Activated CD8-positive, alpha-beta memory T cell treated with anti-CD3 and anti-CD28 coated beads, Interleukin-2, amount 10 ng/mL, durations not matched to agents 7 days and 5 days (primary cell): ENCODE data around the gene AUTS2. TPM values are rescaled to one million over a fixed set of nuclear protein-coding genes. Genes with fewer than 3 reads are reported as not detected.

ENCODE experiments used
- ATAC-seq: fragments of 150-1000 bp; cut with Tn5 transposase; one replicate; pipeline ENCODE4 v1.10.0; 2021; ENCODE audit warnings: moderate library complexity
- CTCF ChIA-PET: fragments of 350-600 bp; sonication (Branson Sonifier 250); formaldehyde crosslinking; loops from one replicate; lab custom pipeline; 2021; ENCODE audit warnings: antibody characterized with exemption; lab: Charles Lee
- DNase-seq: peaks from one replicate; pipeline ENCODE4 v3.0.0-alpha.2; 2020
- H3K27ac Mint-ChIP-seq: one replicate; pipeline ENCODE4 v1.8.0; 2021; ENCODE audit warnings: mild to moderate bottlenecking, mixed read lengths
- H3K27me3 Mint-ChIP-seq: one replicate; pipeline ENCODE4 v1.8.0; 2021; ENCODE audit warnings: mixed read lengths
- H3K36me3 Mint-ChIP-seq: one replicate; pipeline ENCODE4 v1.8.0; 2021; ENCODE audit warnings: mild to moderate bottlenecking, mixed read lengths
- H3K4me1 Mint-ChIP-seq: one replicate; pipeline ENCODE4 v1.8.0; 2021; ENCODE audit warnings: mixed read lengths
- H3K4me3 Mint-ChIP-seq: one replicate; pipeline ENCODE4 v1.8.0; 2021; ENCODE audit warnings: mild to moderate bottlenecking, moderate library complexity, mixed read lengths
- H3K9me3 Mint-ChIP-seq: one replicate; pipeline ENCODE4 v1.8.0; 2022; ENCODE audit warnings: low read depth, mixed read lengths
- total RNA-seq, 2 experiments: library from RNA; stranded (reverse); gene quantifications; one replicate each; pipeline ENCODE4 v1.2.3, GENCODE V29; 2021

Gene AUTS2
- total RNA-seq, 2 experiments from 2014 or later, result 9.5 to 24.4 TPM

GRCh38 chr7:70132852-70133690 is 534.8 kb downstream of the AUTS2 start:
- no peaks in the 10 kb centered on the region for H3K4me1 Mint-ChIP-seq
- no peak overlapping the region for H3K4me3 Mint-ChIP-seq
- no peak for ATAC-seq
- H3K36me3 Mint-ChIP-seq, result no peaks in the 10 kb centered on the region
- no peak overlapping the region for H3K27ac Mint-ChIP-seq
- no peaks in the 10 kb centered on the region for H3K9me3 Mint-ChIP-seq
- CTCF ChIA-PET, result no interaction called here
- peaks cover 9% of the 10 kb centered on the region for H3K27me3 Mint-ChIP-seq
- no peak for DNase-seq

- no peak overlapping the region for H3K27ac Mint-ChIP-seq
- ATAC-seq (no peak), DNase-seq (no peak)
- H3K4me1 Mint-ChIP-seq, result no peaks in the 10 kb centered on the region
- no peak overlapping the region for H3K4me3 Mint-ChIP-seq
- no peaks in the 10 kb centered on the region for H3K36me3 Mint-ChIP-seq
- H3K9me3 Mint-ChIP-seq, result no peaks in the 10 kb centered on the region
- CTCF ChIA-PET, result no interaction called here
- H3K27me3 Mint-ChIP-seq, result peaks cover 12% of the 10 kb centered on the region
Measured at GRCh38 chr7:70134029-70134770, 535.9 kb downstream of the AUTS2 start.

DNA sequence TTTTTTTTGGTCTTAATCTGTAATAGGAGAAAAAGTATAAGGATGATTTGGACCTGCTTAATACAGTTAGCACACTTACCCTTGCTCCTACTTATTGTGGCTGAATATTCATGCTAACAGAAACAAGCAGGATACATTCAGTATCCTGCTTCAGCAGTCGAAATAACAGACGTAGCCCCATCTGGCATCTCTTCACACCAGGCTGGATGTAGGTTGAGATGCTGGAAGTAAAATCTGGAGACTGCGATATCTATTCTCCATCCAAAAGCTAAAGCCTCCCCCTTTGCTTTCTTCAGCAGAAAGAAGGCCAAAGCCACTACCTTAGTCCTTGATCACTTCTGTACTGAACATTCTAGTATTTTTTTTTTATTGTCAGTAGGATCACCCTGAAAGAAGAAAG is 537.4 kb downstream of the AUTS2 start:
- no peak overlapping the region for H3K4me3 Mint-ChIP-seq
- ATAC-seq (no peak), DNase-seq (no peak)
- peaks cover 12% of the 10 kb centered on the region for H3K27me3 Mint-ChIP-seq
- H3K9me3 Mint-ChIP-seq, result no peaks in the 10 kb centered on the region
- H3K4me1 Mint-ChIP-seq, result no peaks in the 10 kb centered on the region
- CTCF ChIA-PET, result no interaction called here
- H3K36me3 Mint-ChIP-seq, result no peaks in the 10 kb centered on the region
- no peak overlapping the region for H3K27ac Mint-ChIP-seq

DNA sequence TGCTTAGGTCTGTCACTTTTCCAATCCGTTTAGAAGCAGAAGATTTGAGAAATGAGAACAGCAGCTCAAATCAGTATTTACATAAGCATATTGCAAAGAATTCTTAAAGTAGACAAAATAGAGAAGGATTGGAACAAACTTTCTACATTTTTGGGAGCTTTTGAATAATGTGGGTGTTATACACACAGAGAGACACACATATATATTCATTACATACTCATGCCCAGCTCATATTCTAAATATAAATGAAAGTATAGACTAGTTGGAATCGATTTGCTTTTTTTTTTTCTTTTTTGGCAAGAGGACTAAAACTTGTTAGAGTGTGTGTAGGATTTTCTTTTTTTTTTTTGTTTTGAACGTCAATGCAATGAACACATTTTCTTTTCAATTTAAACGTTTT is 538.9 kb downstream of the AUTS2 start:
- ATAC-seq, result no peak
- no peak overlapping the region for H3K27ac Mint-ChIP-seq
- DNase-seq, result no peak
- H3K4me1 Mint-ChIP-seq, result no peaks in the 10 kb centered on the region
- no peaks in the 10 kb centered on the region for H3K9me3 Mint-ChIP-seq
- H3K36me3 Mint-ChIP-seq, result no peaks in the 10 kb centered on the region
- CTCF ChIA-PET, result no interaction called here
- peaks cover 12% of the 10 kb centered on the region for H3K27me3 Mint-ChIP-seq
- no peak overlapping the region for H3K4me3 Mint-ChIP-seq

GRCh38 chr7:70142247-70142932 is 544.1 kb downstream of the AUTS2 start:
- no peak for ATAC-seq
- Mint-ChIP-seq H3K27ac (no peak overlapping the region), H3K36me3 (no peaks in the 10 kb centered on the region), H3K9me3 (no peaks in the 10 kb centered on the region), H3K4me1 (no peaks in the 10 kb centered on the region), H3K4me3 (no peak overlapping the region), H3K27me3 (peaks cover 10% of the 10 kb centered on the region)
- CTCF ChIA-PET, result no interaction called here
- no peak for DNase-seq

DNA sequence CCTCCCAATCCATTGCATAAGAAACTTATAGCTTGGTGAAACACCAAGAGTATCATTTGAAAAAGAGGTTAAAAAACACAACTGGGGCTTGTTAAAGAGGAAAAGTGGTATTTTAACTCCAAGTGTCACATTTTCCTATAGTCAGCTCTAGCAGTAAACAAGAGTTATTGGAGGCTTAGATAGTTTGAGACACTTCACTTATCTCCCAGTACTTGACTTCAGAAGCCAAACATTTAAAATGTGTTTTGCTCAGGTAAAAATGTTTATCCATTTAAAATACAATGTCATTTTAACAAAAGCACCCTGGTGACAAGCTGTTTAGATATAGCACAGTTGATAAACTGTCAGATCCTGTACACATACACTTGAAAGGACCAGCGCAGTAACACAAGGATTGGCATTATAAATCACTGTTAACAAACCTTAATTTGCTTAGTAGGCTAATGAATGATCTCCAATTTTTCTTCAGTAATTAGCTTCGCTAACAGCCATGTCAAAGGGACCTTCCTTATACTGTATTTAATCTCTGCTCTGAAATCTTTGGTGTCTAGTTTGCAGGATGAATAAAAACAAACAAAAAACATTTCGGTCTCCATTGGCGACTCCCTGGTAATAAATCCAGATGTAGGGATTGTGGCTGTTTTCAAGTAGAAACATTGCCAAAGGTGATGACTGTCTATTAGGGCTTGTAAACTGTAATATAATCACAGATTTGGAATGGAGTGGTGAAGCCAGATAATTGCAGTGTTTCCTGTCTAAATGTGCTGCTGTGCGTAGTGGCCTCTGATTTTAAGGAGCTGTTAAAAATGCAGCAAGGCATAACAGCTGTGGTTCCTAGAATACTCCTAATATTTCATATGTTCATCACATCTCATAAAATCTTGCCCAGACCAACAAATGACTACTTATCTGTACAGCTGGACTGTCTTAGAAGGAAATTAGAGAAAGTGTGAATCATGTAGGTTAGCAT is 545.1 kb downstream of the AUTS2 start:
- CTCF ChIA-PET, result no interaction called here
- no peak overlapping the region for H3K4me3 Mint-ChIP-seq
- H3K27ac Mint-ChIP-seq, result no peak overlapping the region
- peaks cover 13% of the 10 kb centered on the region for H3K27me3 Mint-ChIP-seq
- H3K4me1 Mint-ChIP-seq, result no peaks in the 10 kb centered on the region
- DNase-seq, result no peak
- no peaks in the 10 kb centered on the region for H3K36me3 Mint-ChIP-seq
- ATAC-seq, result no peak
- no peaks in the 10 kb centered on the region for H3K9me3 Mint-ChIP-seq

- no peaks in the 10 kb centered on the region for H3K9me3 Mint-ChIP-seq
- H3K27ac Mint-ChIP-seq, result no peak overlapping the region
- DNase-seq, result no peak
- H3K4me1 Mint-ChIP-seq, result no peaks in the 10 kb centered on the region
- CTCF ChIA-PET, result no interaction called here
- no peak overlapping the region for H3K4me3 Mint-ChIP-seq
- H3K36me3 Mint-ChIP-seq, result no peaks in the 10 kb centered on the region
- ATAC-seq, result no peak
- peaks cover 3% of the 10 kb centered on the region for H3K27me3 Mint-ChIP-seq
Measured at GRCh38 chr7:70148997-70149396, 550.7 kb downstream of the AUTS2 start.

- Mint-ChIP-seq H3K27ac (no peak overlapping the region), H3K4me1 (no peaks in the 10 kb centered on the region), H3K4me3 (no peak overlapping the region), H3K36me3 (no peaks in the 10 kb centered on the region), H3K9me3 (no peaks in the 10 kb centered on the region), H3K27me3 (peaks cover 8% of the 10 kb centered on the region)
- ATAC-seq (no peak), DNase-seq (no peak)
- CTCF ChIA-PET, result no interaction called here
Measured at GRCh38 chr7:70152313-70152712, 554.0 kb downstream of the AUTS2 start.

DNA sequence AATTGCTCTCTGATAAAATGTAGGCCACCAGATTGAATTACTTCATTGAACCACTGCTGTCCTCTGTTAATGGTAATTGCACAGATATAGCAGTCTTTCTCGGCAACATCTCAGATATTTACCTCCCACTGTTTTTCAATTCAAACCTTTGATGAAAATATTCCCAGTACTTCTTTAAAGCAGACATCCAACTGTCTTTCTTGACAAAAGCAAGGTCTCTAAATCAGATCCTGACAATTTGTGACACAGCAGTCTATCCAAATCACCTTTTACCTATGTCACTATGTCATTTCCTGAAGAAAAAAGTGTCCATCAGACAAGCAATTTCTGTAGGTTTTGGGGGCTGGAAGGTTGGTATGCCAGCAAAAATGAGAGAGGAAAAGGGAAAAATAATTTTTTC is 555.7 kb downstream of the AUTS2 start:
- DNase-seq, result no peak
- no peak overlapping the region for H3K4me3 Mint-ChIP-seq
- H3K27ac Mint-ChIP-seq, result no peak overlapping the region
- H3K27me3 Mint-ChIP-seq, result peaks cover 4% of the 10 kb centered on the region
- no peaks in the 10 kb centered on the region for H3K36me3 Mint-ChIP-seq
- CTCF ChIA-PET, result no interaction called here
- no peaks in the 10 kb centered on the region for H3K9me3 Mint-ChIP-seq
- no peaks in the 10 kb centered on the region for H3K4me1 Mint-ChIP-seq
- no peak for ATAC-seq

DNA sequence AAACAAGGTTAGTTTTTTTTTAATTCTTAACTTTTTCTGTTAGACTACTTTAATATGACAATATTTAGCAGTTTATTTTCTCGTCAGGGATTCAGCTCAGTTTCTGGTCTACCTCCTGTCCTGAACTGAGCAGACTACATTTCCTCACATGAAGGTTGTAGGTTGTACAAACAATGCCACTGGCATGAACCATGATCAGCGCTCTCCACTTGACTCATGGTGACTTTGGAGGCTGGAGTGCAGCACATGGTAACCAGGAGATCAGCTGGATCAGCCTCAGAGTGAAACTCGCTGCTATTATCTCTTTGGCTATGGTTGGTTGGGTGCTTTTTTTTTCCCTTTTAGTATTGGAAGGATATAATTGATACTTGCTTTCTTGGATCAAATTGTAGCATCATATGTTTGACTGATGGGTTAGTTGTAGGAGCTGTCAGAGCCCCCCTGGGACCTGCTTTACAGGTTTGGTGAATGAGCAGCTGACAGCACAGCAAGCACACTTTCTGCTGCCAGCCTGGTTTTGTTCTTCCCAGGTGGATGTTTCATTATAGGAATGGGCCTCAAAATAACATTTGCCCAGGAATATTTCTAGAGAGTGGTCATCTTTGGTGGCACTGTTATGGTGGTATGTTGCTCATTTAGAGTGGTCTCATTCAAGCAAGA is 556.4 kb downstream of the AUTS2 start:
- Mint-ChIP-seq H3K4me3 (no peak overlapping the region), H3K4me1 (no peaks in the 10 kb centered on the region), H3K27me3 (peaks cover 4% of the 10 kb centered on the region), H3K36me3 (no peaks in the 10 kb centered on the region), H3K9me3 (no peaks in the 10 kb centered on the region), H3K27ac (no peak overlapping the region)
- ATAC-seq (no peak), DNase-seq (no peak)
- CTCF ChIA-PET, result no interaction called here

GRCh38 chr7:70156057-70156456 is 557.8 kb downstream of the AUTS2 start:
- no peaks in the 10 kb centered on the region for H3K36me3 Mint-ChIP-seq
- no peak overlapping the region for H3K27ac Mint-ChIP-seq
- H3K4me1 Mint-ChIP-seq, result no peaks in the 10 kb centered on the region
- ATAC-seq, result no peak
- H3K27me3 Mint-ChIP-seq, result peaks cover 8% of the 10 kb centered on the region
- CTCF ChIA-PET, result no interaction called here
- no peaks in the 10 kb centered on the region for H3K9me3 Mint-ChIP-seq
- DNase-seq, result no peak
- H3K4me3 Mint-ChIP-seq, result no peak overlapping the region

DNA sequence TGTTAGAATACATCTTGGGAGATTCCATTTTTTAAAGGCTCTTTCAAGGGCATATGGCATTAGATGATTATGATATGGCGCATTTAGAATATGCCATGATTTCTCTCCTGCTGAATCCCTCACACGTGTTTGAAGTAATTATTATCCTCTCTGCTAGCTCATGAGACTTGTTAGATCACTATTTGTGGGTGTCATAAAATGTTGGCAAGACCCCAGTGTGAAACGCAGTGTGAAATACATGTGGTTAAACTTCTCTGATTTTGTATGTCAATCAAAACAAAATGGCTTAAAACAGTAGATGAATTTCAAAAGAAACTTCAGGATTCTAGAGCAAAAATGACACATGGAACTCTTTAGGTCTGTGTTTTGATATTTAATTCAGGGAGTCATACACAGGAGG is 560.8 kb downstream of the AUTS2 start:
- Mint-ChIP-seq H3K36me3 (no peaks in the 10 kb centered on the region), H3K4me1 (no peaks in the 10 kb centered on the region), H3K27me3 (peaks cover 14% of the 10 kb centered on the region), H3K9me3 (no peaks in the 10 kb centered on the region), H3K27ac (no peak overlapping the region), H3K4me3 (no peak overlapping the region)
- no peak for DNase-seq
- no peak for ATAC-seq
- CTCF ChIA-PET, result no interaction called here
